Neural cell (in vitro differentiated cells): Measurements from ENCODE around the gene FMNL1. TPM values are rescaled to one million over a fixed set of nuclear protein-coding genes. Genes with fewer than 3 reads are reported as not detected.

Source experiments
- H2AFZ ChIP-seq: fragments of 200-600, 300-800 bp; sonication (generic), shearing (Covaris generic); 2 replicates; pipeline ENCODE4 v1.6.0; 2014; ENCODE audit warnings: low read depth, mild to moderate bottlenecking, antibody characterized with exemption, low read length, moderate library complexity
- H3F3A ChIP-seq: fragments of 200-600 bp; shearing (Covaris generic); 2 replicates; pipeline ENCODE4 v1.6.1; 2016; ENCODE audit warnings: mild to moderate bottlenecking, moderate library complexity, mixed read lengths, antibody characterized with exemption, low read length; ENCODE audit not compliant: insufficient read depth, poor library complexity, severe bottlenecking
- H3K27ac ChIP-seq: fragments of 200-600, 300-800 bp; sonication (generic), shearing (Covaris generic); 2 replicates; pipeline ENCODE4 v1.5.1; 2014; ENCODE audit warnings: mild to moderate bottlenecking, low read length, moderate library complexity
- H3K27me3 ChIP-seq: fragments of 300-800, 200-600 bp; sonication (generic), shearing (Covaris generic); 2 replicates; pipeline ENCODE4 v1.6.0; 2014; ENCODE audit warnings: mild to moderate bottlenecking, low read depth, low read length, moderate library complexity; ENCODE audit not compliant: insufficient read depth
- H3K36me3 ChIP-seq: fragments of 300-800, 200-600 bp; sonication (generic), shearing (Covaris generic); 2 replicates; pipeline ENCODE4 v1.5.1; 2014; ENCODE audit warnings: mild to moderate bottlenecking, antibody characterized with exemption, low read length, moderate library complexity; ENCODE audit not compliant: insufficient read depth
- H3K4me2 ChIP-seq: fragments of 300-800, 200-600 bp; sonication (generic), shearing (Covaris generic); 2 replicates; pipeline ENCODE4 v1.6.0; 2014; ENCODE audit warnings: mild to moderate bottlenecking, low read length
- H3K4me3 ChIP-seq: fragments of 300-800, 200-600 bp; sonication (generic), shearing (Covaris generic); 2 replicates; pipeline ENCODE4 v1.5.1; 2014; ENCODE audit warnings: mild to moderate bottlenecking, low read length, moderate library complexity
- H3K79me2 ChIP-seq: fragments of 200-600 bp; shearing (Covaris generic); replicated peaks from 2 replicates; pipeline ENCODE4 v1.6.0; 2014; ENCODE audit warnings: mild to moderate bottlenecking, low read length, moderate library complexity; ENCODE audit not compliant: insufficient read depth
- H3K9ac ChIP-seq: fragments of 300-800, 200-600 bp; sonication (generic), shearing (Covaris generic); 2 replicates; pipeline ENCODE4 v1.6.1; 2016; ENCODE audit warnings: mild to moderate bottlenecking, low read length, mixed read lengths
- H3K9me2 ChIP-seq: fragments of 200-600 bp; shearing (Covaris generic); 2 replicates; pipeline ENCODE4 v1.6.1; 2016; ENCODE audit warnings: mild to moderate bottlenecking, low read length, mixed read lengths; ENCODE audit not compliant: insufficient read depth
- H3K9me3 ChIP-seq: fragments of 200-600, 300-800 bp; sonication (generic), shearing (Covaris generic); 2 replicates; pipeline ENCODE4 v1.6.1; 2016; ENCODE audit warnings: mild to moderate bottlenecking, mixed run types, low read length, moderate library complexity, mixed read lengths
- H4K20me1 ChIP-seq: fragments of 200-600 bp; shearing (Covaris generic); 2 replicates; pipeline ENCODE4 v1.6.1; 2016; ENCODE audit warnings: mild to moderate bottlenecking, mixed run types; ENCODE audit not compliant: insufficient read depth
- EP300 ChIP-seq: fragments of 450-650 bp; conservative IDR thresholded peaks from 2 replicates; pipeline ENCODE4 v1.6.1; 2014; ENCODE audit warnings: antibody characterized with exemption, mild to moderate bottlenecking, moderate library complexity; ENCODE audit not compliant: poor library complexity, severe bottlenecking
- EZH2 ChIP-seq: fragments of 200-600, 300-800 bp; shearing (Covaris generic), sonication (generic); IDR thresholded peaks from 2 replicates; pipeline ENCODE4 v1.6.1; 2014; ENCODE audit warnings: antibody characterized with exemption, low read length, borderline replicate concordance, mild to moderate bottlenecking; ENCODE audit not compliant: insufficient read depth, poor library complexity, severe bottlenecking
- MXI1 ChIP-seq: fragments of 450-650 bp; conservative IDR thresholded peaks from 2 replicates; pipeline ENCODE4 v1.6.1; 2014; ENCODE audit warnings: antibody characterized with exemption, mild to moderate bottlenecking; ENCODE audit not compliant: poor library complexity, severe bottlenecking
- POLR2AphosphoS5 ChIP-seq: IDR thresholded peaks from 2 replicates; pipeline ENCODE4 v1.6.1; 2012
- RAD21 ChIP-seq: fragments of 450-650 bp; conservative IDR thresholded peaks from 2 replicates; pipeline ENCODE4 v1.6.1; 2014; ENCODE audit warnings: antibody characterized with exemption, mild to moderate bottlenecking, moderate library complexity
- SMC3 ChIP-seq: fragments of 450-650 bp; conservative IDR thresholded peaks from 2 replicates; pipeline ENCODE4 v1.6.1; 2014; ENCODE audit warnings: antibody characterized with exemption, mild to moderate bottlenecking, moderate library complexity; ENCODE audit not compliant: poor library complexity
- TAF1 ChIP-seq: IDR thresholded peaks from 2 replicates; pipeline ENCODE4 v1.6.1; 2012; ENCODE audit warnings: low read depth
- polyA plus RNA-seq: library from polyadenylated mRNA; depleted of rRNA; stranded (reverse); fragments of >200 nt; gene quantifications from 2 replicates; pipeline ENCODE4 v1.2.3, GENCODE V29; 2014
- TF ChIP-seq, protein P1 (sequence below): fragments of 450-650 bp; IDR thresholded peaks from 2 replicates; pipeline ENCODE4 v1.5.1; 2014; ENCODE audit warnings: antibody characterized with exemption, mild to moderate bottlenecking, moderate library complexity; ENCODE audit not compliant: poor library complexity, severe bottlenecking
- TF ChIP-seq, protein P2 (sequence below): IDR thresholded peaks from 2 replicates; pipeline ENCODE4 v1.6.1; 2012; ENCODE audit warnings: borderline replicate concordance

Gene FMNL1
- polyA plus RNA-seq, 1 donor from 2014 or later: 5.6 TPM

DNA sequence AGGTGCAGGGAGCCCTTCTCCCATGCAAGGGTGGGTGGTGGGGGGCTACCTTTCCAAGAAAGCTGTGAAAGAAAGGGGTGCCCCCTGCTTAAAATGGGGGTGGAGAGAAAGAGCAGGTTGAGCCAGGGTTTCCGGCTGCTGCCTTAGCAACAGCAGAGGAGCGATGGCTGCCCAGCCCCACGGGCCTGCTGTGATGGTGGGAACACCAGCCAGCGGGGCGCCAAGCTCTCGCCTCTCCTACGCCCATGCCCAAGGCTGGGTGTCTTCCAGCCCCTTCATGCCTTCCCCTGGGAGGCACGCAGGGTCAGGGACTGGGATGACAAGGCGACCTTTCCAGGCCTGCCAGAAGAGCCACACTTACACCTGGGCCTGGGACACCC is 3.0 kb downstream of the FMNL1 start:
- Histone ChIP-seq H3K4me2 (no peak overlapping the region), H3K4me3 (no peak overlapping the region), H3K27ac (no peak overlapping the region), H3K9me3 (no peaks in the 10 kb centered on the region), H3F3A (no peaks in the 10 kb centered on the region), H3K27me3 (peaks cover 41% of the 10 kb centered on the region), H3K9ac (no peak overlapping the region), H2AFZ (no peak overlapping the region), H3K79me2 (no peaks in the 10 kb centered on the region), H3K9me2 (no peaks in the 10 kb centered on the region), H4K20me1 (no peaks in the 10 kb centered on the region), H3K36me3 (no peaks in the 10 kb centered on the region)
- TF ChIP-seq POLR2AphosphoS5: no peak
- TF ChIP-seq SMC3: no peak
- no peak for TF ChIP-seq RAD21
- TF ChIP-seq EP300: no peak
- no peak for TF ChIP-seq TAF1
- no peak for TF ChIP-seq MXI1
- TF ChIP-seq, protein P1, sequence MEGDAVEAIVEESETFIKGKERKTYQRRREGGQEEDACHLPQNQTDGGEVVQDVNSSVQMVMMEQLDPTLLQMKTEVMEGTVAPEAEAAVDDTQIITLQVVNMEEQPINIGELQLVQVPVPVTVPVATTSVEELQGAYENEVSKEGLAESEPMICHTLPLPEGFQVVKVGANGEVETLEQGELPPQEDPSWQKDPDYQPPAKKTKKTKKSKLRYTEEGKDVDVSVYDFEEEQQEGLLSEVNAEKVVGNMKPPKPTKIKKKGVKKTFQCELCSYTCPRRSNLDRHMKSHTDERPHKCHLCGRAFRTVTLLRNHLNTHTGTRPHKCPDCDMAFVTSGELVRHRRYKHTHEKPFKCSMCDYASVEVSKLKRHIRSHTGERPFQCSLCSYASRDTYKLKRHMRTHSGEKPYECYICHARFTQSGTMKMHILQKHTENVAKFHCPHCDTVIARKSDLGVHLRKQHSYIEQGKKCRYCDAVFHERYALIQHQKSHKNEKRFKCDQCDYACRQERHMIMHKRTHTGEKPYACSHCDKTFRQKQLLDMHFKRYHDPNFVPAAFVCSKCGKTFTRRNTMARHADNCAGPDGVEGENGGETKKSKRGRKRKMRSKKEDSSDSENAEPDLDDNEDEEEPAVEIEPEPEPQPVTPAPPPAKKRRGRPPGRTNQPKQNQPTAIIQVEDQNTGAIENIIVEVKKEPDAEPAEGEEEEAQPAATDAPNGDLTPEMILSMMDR: no peak
- no peak for TF ChIP-seq EZH2
- TF ChIP-seq, protein P2, sequence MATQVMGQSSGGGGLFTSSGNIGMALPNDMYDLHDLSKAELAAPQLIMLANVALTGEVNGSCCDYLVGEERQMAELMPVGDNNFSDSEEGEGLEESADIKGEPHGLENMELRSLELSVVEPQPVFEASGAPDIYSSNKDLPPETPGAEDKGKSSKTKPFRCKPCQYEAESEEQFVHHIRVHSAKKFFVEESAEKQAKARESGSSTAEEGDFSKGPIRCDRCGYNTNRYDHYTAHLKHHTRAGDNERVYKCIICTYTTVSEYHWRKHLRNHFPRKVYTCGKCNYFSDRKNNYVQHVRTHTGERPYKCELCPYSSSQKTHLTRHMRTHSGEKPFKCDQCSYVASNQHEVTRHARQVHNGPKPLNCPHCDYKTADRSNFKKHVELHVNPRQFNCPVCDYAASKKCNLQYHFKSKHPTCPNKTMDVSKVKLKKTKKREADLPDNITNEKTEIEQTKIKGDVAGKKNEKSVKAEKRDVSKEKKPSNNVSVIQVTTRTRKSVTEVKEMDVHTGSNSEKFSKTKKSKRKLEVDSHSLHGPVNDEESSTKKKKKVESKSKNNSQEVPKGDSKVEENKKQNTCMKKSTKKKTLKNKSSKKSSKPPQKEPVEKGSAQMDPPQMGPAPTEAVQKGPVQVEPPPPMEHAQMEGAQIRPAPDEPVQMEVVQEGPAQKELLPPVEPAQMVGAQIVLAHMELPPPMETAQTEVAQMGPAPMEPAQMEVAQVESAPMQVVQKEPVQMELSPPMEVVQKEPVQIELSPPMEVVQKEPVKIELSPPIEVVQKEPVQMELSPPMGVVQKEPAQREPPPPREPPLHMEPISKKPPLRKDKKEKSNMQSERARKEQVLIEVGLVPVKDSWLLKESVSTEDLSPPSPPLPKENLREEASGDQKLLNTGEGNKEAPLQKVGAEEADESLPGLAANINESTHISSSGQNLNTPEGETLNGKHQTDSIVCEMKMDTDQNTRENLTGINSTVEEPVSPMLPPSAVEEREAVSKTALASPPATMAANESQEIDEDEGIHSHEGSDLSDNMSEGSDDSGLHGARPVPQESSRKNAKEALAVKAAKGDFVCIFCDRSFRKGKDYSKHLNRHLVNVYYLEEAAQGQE: no peak

DNA sequence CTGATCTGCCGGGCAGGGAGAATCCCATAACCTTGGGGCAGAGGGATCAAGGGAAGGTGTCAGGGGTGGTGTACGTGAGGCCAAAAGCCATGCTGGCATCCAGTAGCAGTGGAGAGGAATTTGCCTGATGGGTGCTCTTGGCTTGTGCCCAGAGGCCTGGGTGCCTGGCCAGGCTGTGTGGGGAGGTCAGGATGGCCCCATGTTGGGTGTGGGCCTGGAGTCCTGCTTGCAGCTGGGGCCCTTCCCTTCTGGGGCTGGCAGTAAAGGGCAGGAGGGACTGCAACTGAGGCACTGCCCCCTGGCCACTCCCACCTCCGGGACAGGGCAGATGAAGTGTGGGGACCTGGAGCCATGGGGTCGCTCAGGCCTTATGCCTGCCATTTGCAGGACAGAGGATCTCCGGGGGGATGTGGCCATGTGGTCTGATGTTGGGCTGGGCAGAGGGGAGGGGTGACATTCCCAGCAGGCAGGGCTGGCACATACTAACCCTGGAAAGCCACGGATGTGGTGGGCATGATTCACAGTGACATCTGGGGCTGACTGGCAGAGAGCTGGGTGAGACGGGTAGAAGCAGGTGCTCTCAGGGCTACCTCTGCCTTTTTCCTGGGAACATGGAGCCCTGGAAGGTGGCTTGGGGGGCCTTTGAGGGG is 3.5 kb downstream of the FMNL1 start:
- H4K20me1 ChIP-seq: no peaks in the 10 kb centered on the region
- H3K27me3 ChIP-seq: peaks cover 35% of the 10 kb centered on the region
- no peak overlapping the region for H3K4me3 ChIP-seq
- no peaks in the 10 kb centered on the region for H3K9me2 ChIP-seq
- H3K36me3 ChIP-seq: no peaks in the 10 kb centered on the region
- H3K4me2 ChIP-seq: no peak overlapping the region
- H3K79me2 ChIP-seq: no peaks in the 10 kb centered on the region
- no peaks in the 10 kb centered on the region for H3F3A ChIP-seq
- no peak overlapping the region for H2AFZ ChIP-seq
- H3K9ac ChIP-seq: no peak overlapping the region
- no peaks in the 10 kb centered on the region for H3K9me3 ChIP-seq
- no peak for TF ChIP-seq EZH2
- H3K27ac ChIP-seq: no peak overlapping the region
